HT-29 (cell line): ENCODE results near the gene UBE2U. TPM values are rescaled to one million over a fixed set of nuclear protein-coding genes. Genes with fewer than 3 reads are reported as not detected.

Source experiments
- DNase-seq: peaks from one replicate; pipeline ENCODE4 v3.0.0-alpha.2; 2015; ENCODE audit warnings: low spot score
- total RNA-seq: library from RNA; depleted of rRNA; stranded (reverse); fragments of >200 nt; shearing (Covaris generic); gene quantifications from 2 replicates; pipeline ENCODE4 v1.2.3, GENCODE V29; 2014

The UBE2U gene
- total RNA-seq, 1 experiment from 2014 or later, result not detected

DNA sequence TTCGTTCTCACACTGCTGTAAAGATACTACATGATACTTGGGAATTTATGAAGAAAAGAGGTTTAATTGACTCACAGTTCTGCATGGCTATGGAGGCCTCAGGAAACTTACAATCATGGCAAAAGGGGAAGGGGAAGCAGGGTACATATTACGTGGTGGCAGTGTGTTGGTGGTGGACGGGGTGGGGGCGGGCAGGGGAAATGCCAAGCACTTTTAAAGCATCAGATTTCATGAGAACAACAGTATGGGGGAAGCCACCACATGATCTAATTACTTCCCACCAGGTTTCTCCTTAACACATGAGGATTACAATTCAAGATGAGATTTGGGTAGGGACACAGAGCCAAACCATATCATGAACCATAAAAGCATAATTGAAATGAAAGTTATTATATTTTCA, 88.5 kb downstream of the UBE2U start:
- DNase-seq, result no peak

DNA sequence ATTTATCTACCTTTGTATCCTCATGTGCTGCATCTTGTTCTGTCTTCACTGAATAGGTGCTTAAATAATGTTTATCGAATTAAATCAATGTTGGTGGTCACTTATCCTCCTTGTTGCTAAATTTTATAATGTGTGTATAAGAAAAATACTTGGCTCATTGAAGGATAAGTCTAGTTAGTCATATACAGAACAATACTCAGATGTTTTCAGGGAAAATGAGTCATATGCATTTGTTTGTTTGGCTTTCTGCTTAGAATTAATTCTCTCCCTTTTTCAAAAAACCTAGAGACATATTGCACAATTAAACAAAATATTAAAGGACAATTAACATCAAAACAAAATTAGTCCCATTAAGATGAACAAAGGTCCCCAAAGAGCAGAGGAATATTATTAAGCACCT, 89.0 kb downstream of the UBE2U start:
- DNase-seq, result no peak

DNA sequence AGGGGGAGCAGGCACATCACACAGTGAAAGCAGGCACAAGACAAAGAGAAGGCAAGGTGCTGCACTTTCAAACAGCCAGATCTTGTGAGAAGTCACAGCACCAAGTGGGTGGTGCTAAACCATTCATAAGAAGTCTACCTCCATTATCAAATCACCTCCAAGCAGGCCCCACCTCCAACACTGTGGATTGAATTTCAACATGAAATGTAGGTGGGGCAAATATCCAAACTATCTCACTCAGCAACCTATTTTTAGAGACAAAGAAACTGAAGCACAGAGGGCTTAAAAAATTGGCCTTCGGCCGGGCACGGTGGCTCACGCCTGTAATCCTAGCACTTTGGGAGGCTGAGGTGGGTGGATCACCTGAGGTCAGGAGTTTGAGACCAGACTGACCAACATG, 90.4 kb downstream of the UBE2U start:
- no peak for DNase-seq

DNA sequence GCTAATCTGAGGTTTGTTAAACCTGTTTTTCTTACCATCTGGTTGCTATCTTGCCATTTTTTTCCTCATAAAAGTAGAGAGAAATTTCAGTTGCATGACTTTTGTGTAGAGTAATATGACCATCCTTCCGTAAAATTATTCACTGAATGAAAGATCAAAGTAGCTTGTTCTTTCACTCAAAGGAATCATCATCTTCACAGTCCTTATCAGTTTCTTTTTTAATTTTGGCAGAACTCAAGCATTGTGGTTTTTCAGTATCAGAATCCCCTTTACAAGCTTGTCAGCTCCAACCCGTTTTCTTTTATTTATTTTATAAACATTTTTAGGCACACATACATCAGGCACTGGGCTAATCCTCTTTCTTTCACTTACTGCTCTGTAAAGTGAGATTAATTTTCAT, 91.7 kb downstream of the UBE2U start:
- no peak for DNase-seq

DNA sequence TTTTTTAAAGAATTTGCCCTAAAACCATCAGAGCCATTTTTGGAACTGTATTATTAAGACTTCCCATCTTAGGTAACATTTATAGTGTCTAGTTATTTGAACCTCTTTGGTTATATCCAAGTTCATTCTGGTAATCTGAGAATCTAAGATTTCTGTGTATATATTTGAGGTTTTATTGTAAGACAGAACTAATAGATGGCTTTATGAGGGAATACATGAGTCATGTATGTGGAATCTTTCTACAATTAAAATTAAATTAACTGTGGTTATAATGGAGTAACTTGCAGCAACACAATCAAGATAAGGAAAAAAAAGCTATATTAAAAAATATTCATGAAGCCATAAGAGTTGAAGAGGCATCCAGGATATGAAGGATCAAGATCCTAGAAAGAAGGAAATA, 92.1 kb downstream of the UBE2U start:
- DNase-seq, result no peak

DNA sequence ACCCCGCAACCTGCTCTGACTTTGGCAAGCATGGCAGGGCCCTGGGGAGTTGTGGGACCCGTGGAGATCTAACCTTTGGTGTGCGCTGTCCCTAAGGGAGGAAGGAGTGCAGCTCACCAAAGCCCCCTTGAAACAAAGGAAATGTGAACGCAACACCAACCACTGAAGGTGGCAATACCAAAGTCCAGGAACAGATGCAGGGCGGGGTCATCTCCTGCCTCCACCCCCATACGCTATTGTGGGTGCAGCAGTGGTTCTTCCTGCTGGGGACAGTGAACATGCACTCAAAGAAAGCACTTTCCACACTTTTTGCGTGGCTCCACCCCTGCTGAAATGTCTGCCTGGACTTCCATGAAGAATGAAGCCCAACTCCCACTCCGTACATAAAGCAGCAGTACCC, 93.0 kb downstream of the UBE2U start:
- DNase-seq, result no peak

DNA sequence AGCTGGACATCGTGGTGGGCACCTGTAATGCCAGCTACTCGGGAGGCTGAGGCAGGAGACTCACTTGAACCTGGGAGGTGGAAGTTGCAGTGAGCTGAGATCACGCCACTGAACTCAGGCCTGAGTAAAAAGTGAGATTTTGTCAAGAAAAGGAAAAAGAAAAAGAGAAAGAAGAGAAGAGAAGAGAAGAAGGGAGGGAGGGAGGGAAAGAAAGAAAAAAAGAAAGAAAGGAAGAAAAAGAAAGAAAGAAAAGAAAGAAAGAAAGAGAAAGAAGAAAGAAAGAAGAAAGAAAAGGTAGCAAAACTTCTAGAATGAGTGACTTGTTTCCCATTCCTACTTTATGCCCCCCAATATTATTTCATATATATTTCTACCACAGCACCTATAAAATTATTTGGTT, 98.8 kb downstream of the UBE2U start:
- no peak for DNase-seq

DNA sequence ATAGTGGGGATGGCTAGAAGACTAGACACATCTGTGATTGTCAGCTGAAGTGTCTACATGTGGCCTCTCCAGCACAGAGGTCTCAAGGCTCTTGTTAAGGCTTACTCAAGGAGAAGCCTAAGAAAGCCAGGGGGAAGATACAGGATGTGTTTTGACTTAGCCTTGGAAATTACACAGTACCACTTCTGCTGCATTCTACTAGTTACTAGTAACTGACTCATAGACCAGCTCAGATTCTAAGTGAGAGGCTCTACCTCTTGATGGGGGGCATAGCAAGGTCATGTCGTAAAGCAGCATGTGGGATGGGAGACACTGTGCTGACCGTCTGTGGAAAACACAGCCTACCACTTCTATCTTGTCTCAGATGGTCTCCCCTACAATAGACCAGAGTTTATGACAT, 99.5 kb downstream of the UBE2U start:
- DNase-seq, result no peak

DNA sequence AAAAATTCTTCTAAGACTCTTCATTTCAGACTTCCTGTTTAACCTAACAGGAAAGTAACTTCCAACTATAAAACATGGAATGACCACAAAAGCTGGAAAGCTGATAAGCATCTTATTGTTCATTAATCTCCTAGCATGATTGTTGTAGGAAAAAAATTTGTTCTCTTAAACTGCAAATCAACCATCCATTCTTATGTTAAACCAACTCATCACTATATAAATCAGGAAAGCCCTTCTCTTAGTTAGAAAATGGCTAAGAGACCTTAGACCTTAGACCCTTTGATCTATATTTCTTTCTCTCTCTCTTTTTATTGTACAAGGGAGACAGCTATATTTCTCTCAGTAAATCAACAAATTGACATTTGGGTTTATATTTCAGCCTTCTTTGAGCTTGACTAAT, 101.4 kb downstream of the UBE2U start:
- no peak for DNase-seq

DNA sequence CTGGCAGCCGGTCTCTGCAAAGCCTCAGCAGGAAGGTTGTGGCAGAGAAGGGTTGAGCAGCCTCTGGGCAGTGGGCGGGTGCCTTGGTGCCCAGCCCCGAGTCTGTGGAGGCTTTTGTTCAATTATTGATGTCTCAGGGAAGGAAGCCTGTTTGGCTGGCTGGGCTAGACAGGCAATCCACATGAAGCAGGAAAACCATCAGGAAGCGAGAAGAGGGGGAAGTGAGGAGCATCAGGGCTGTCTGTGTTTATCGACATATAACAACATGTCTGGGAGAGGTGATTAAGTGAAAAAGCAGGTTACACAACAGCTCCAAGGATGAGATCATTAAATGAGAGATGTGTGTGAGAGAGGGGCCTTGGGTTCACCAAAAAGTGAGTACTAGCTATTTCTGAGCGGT, 105.4 kb downstream of the UBE2U start:
- no peak for DNase-seq

DNA sequence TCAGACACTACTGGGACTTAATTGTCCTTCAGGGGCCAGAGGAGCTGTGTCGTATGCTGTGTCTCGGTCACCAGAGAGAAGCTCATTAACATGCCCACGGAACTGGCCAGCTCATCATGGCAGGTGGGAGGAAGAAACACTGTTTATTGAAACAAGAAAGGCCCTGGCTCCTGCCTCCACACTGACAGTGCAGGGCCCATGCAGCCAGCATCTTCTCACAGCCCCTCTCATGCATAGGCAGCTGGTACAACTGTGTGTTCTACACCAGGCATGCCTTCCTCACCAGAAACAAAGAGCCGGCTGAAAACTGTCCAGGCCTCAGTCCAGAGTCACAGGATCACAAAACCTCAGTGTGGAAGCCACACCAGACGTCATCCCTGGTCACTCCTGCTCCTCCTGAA, 106.0 kb downstream of the UBE2U start:
- no peak for DNase-seq

DNA sequence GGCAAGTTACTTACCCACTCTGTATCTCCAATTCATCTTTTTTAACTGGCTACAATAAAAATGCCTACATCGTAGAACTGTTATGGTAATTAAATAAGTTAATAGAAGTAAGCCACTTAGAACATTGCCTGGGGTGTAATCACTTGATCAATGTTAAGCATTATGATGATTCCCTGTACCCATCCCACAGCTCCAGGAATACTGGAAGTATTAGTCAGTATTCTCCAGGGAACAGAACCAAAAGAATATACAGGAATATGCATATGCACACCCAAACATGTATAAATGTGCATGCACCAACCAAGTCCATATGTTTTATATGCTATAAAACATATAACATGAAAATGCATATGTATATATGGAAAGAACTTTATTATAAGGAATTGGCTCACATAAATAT, 107.3 kb downstream of the UBE2U start:
- no peak for DNase-seq

DNA sequence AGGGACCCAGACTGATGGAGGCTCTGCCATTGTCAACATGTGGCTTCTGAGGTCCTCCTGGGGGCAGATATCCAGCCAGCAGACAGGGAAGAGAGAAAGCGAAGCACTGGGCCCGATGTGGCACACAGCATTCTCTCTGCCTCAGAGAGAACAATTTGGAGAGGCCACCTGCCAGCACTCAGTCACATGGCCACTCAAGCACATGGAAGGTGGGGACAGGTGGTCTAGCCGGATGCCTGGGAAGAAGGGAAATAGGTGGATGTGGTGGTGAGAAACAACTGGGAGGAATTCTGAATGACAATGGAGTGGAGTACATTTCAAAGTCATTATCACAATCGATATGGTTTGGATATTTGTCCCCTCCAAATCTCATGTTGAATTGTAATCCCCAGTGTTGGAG, 109.0 kb downstream of the UBE2U start:
- DNase-seq, result no peak

DNA sequence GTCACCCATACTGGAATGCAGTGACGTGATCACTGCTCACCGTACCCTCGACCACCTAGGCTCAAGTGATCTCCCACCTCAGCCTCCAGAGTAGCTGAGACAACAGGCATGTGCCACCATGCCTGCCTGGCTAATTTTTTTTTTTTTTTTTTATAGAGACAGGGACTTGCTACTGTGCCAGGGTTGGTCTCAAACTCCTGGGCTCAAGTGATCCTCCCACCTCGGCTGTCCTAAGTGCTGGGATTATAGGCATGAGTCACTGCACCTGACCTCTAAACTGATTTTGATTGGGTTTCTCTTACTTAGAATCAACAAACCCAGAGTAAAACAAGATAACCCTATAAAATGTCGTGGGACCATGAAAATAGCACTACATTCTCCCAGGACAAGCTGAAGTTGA, 112.0 kb downstream of the UBE2U start:
- DNase-seq, result no peak
